CD14-positive monocyte (primary cell): ENCODE measurements around the gene NAT9. TPM values are rescaled to one million over a fixed set of nuclear protein-coding genes. Genes with fewer than 3 reads are reported as not detected.

Source experiments
- DNase-seq, 3 donors: peaks; one replicate each; pipeline ENCODE4 v3.0.0-alpha.2; 2011 to 2022
- H2AFZ ChIP-seq: 2 replicates; pipeline ENCODE4 v1.6.0; 2012; ENCODE audit warnings: mild to moderate bottlenecking, low read depth, low read length, inconsistent platforms; ENCODE audit not compliant: insufficient read depth, poor library complexity, severe bottlenecking
- H3K27ac ChIP-seq, 2 donors: 1 replicate in 1 of 2; 2 replicates in 1 of 2; pipeline ENCODE4 v1.5.1; 2012 to 2013; ENCODE audit warnings: low read length in 2 of 2, control low read depth in 1 of 2, inconsistent platforms in 1 of 2, low read depth in 1 of 2, mild to moderate bottlenecking in 1 of 2
- H3K27me3 ChIP-seq, 2 donors: one replicate each; pipeline versions ENCODE4 v1.6.0 to v1.6.1; 2011 to 2013; ENCODE audit warnings: low read length in 2 of 2; ENCODE audit not compliant: control insufficient read depth in 2 of 2, insufficient read depth in 2 of 2
- H3K36me3 ChIP-seq, 2 donors: replicated peaks in 1 of 2; 1 replicate in 1 of 2; 2 replicates in 1 of 2; pipeline versions ENCODE4 v1.5.1 to v1.6.1; 2012 to 2013; ENCODE audit warnings: low read length in 2 of 2, control low read depth in 1 of 2, inconsistent platforms in 1 of 2, mild to moderate bottlenecking in 1 of 2; ENCODE audit not compliant: insufficient read depth in 2 of 2, control insufficient read depth in 1 of 2
- H3K4me1 ChIP-seq, 2 donors: 1 replicate in 1 of 2; 2 replicates in 1 of 2; pipeline versions ENCODE4 v1.5.1 to v1.6.1; 2012 to 2013; ENCODE audit warnings: low read length in 2 of 2, control low read depth in 1 of 2, inconsistent platforms in 1 of 2, mild to moderate bottlenecking in 1 of 2, moderate library complexity in 1 of 2; ENCODE audit not compliant: insufficient read depth in 2 of 2, control insufficient read depth in 1 of 2
- H3K4me2 ChIP-seq: replicated peaks from 2 replicates; pipeline ENCODE3; 2012; ENCODE audit warnings: low read length, moderate library complexity, mild to moderate bottlenecking; ENCODE audit not compliant: poor library complexity, severe bottlenecking; ENCODE audit errors: extremely low read depth
- H3K4me3 ChIP-seq, 3 experiments: fragments of 200-600 bp in 1 of 3; sonication (generic) in 1 of 3; replicated peaks in 1 of 3; 1 replicate in 2 of 3; 2 replicates in 1 of 3; pipeline ENCODE4 v1.5.1; 2011 to 2013; ENCODE audit warnings: low read length in 3 of 3, mild to moderate bottlenecking in 3 of 3, control low read depth in 2 of 3, low read depth in 2 of 3, inconsistent platforms in 1 of 3, moderate library complexity in 1 of 3
- H3K79me2 ChIP-seq: 2 replicates; pipeline ENCODE4 v1.6.0; 2012; ENCODE audit warnings: mild to moderate bottlenecking, control low read depth, inconsistent platforms, low read length, moderate library complexity; ENCODE audit not compliant: insufficient read depth
- H3K9ac ChIP-seq: 2 replicates; pipeline ENCODE4 v1.6.0; 2017; ENCODE audit warnings: low read length, mild to moderate bottlenecking; ENCODE audit not compliant: insufficient read depth, poor library complexity, severe bottlenecking
- H3K9me3 ChIP-seq, 2 donors: replicated peaks in 1 of 2; 1 replicate in 1 of 2; 2 replicates in 1 of 2; pipeline versions ENCODE4 v1.5.1 to v1.6.1; 2012 to 2013; ENCODE audit warnings: low read length in 2 of 2, control low read depth in 1 of 2; ENCODE audit not compliant: control insufficient read depth in 1 of 2, insufficient read depth in 1 of 2
- H4K20me1 ChIP-seq: 2 replicates; pipeline ENCODE4 v1.6.0; 2012; ENCODE audit warnings: mild to moderate bottlenecking, low read length, control low read depth, moderate library complexity; ENCODE audit not compliant: insufficient read depth
- H3K27ac Mint-ChIP-seq, 7 donors: one replicate each; pipeline ENCODE4 v1.8.0; 2020; ENCODE audit warnings: mild to moderate bottlenecking in 7 of 7, mixed read lengths in 7 of 7, moderate library complexity in 6 of 7, inconsistent platforms in 2 of 7
- H3K27me3 Mint-ChIP-seq, 3 donors: one replicate each; pipeline ENCODE4 v1.8.0; 2021 to 2022; ENCODE audit warnings: low read depth in 3 of 3, mild to moderate bottlenecking in 3 of 3, mixed read lengths in 3 of 3, moderate library complexity in 3 of 3, inconsistent platforms in 1 of 3
- H3K36me3 Mint-ChIP-seq, 2 donors: one replicate each; pipeline ENCODE4 v1.8.0; 2020; ENCODE audit warnings: mixed read lengths in 2 of 2, inconsistent platforms in 1 of 2, mild to moderate bottlenecking in 1 of 2
- H3K4me1 Mint-ChIP-seq: one replicate; pipeline ENCODE4 v1.8.0; 2020; ENCODE audit warnings: mild to moderate bottlenecking, mixed read lengths
- H3K4me3 Mint-ChIP-seq, 2 donors: one replicate each; pipeline ENCODE4 v1.8.0; 2020; ENCODE audit warnings: mild to moderate bottlenecking in 2 of 2, mixed read lengths in 2 of 2, moderate library complexity in 1 of 2
- H3K9me3 Mint-ChIP-seq, 7 donors: one replicate each; pipeline ENCODE4 v1.8.0; 2020 to 2022; ENCODE audit warnings: mixed read lengths in 7 of 7, mild to moderate bottlenecking in 6 of 7, moderate library complexity in 6 of 7, inconsistent platforms in 2 of 7
- WGBS: methylation state at CpG from one replicate; pipeline ENCODE4 v1.1.5; 2013; ENCODE audit warnings: missing lambda C conversion rate; ENCODE audit not compliant: insufficient coverage; 5-methylcytosine and 5-hydroxymethylcytosine counted together
- intact Hi-C, 2 donors: fragments of 100-400 bp; cut with micrococcal nuclease; formaldehyde crosslinking; loops; one replicate each; pipeline versions ENCODE4 v1.15.0 to v1.15.1; 2023
- polyA plus RNA-seq, 3 donors: library from polyadenylated mRNA; depleted of rRNA in 1 of 3; unstranded in 2 of 3; stranded (reverse) in 1 of 3; fragments of 300-500 nt in 2 of 3; fragments of >200 nt in 1 of 3; fragmentation: Illumina TruSeq in 2 of 3; gene quantifications; 1 replicate in 2 of 3; 2 replicates in 1 of 3; pipeline ENCODE4 v1.2.3, GENCODE V29; 2012 to 2021
- TF ChIP-seq, protein P1 (sequence below): fragments of 200-600 bp; IDR thresholded peaks from one replicate; pipeline ENCODE4 v1.8.0; 2022; ENCODE audit warnings: antibody characterized with exemption, mild to moderate bottlenecking

The NAT9 gene
- polyA plus RNA-seq, 3 donors = 7.1 to 95.6 (median 7.8) TPM

DNA sequence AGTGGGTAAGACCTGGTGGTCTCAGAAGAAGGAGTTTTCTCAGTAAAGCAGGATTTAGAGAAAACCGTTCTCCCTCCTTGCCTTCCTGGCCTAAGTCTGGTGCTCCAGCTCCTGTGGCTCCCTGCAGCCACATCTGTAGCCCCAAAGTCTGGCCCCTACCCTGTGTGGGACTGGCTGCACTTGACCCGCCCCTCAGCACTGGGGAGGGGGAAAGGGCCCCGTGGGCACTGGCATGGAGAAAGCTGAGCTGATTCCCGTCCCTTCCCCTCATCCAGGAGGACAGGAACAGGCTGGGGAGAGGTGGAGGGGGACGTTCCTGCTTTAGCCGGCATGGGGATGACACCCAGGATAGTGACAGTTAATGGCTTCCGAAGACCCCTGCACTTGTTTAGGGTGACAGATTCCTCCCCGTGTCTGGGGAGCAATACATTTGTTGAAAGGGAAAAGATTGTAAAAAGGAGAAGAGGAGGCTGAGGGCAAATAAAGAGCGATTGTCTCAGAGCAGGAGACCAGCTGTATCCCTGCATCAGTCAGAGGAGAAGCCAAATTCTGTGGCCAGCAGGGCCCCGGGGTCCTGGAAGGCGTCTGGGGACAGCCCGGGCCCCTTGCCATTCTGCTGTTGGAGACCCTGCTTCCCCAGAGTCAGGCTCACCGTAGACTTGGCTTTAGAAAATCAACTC, 45.6 kb upstream of the NAT9 start:
- H3K27ac ChIP-seq = no peak overlapping the region
- H3K36me3 ChIP-seq = peaks cover 88 to 100% of the 10 kb centered on the region in 2 donors
- 94% methylated on average over 8 of the region's 13 CpGs for WGBS
- H3K79me2 ChIP-seq = no peaks in the 10 kb centered on the region
- Mint-ChIP-seq H3K36me3 (peaks cover 83 to 97% of the 10 kb centered on the region in 2 donors), H3K4me3 (no peak overlapping the region), H3K4me1 (no peaks in the 10 kb centered on the region), H3K9me3 (no peaks in the 10 kb centered on the region), H3K27ac (peak overlapping the region in 1 of 7 donors; percentile 27), H3K27me3 (peaks cover 0 to 2% (median 0%) of the 10 kb centered on the region in 3 donors)
- no peaks in the 10 kb centered on the region for H3K4me1 ChIP-seq
- H3K27me3 ChIP-seq = no peaks in the 10 kb centered on the region
- intact Hi-C loops = no loop called here
- H3K4me3 ChIP-seq = no peak overlapping the region
- no peak for DNase-seq
- H3K4me2 ChIP-seq = no peak overlapping the region
- peaks cover 49% of the 10 kb centered on the region for H4K20me1 ChIP-seq
- no peak overlapping the region for H3K9ac ChIP-seq
- H2AFZ ChIP-seq = no peak overlapping the region
- H3K9me3 ChIP-seq = no peaks in the 10 kb centered on the region
- TF ChIP-seq, protein P1, sequence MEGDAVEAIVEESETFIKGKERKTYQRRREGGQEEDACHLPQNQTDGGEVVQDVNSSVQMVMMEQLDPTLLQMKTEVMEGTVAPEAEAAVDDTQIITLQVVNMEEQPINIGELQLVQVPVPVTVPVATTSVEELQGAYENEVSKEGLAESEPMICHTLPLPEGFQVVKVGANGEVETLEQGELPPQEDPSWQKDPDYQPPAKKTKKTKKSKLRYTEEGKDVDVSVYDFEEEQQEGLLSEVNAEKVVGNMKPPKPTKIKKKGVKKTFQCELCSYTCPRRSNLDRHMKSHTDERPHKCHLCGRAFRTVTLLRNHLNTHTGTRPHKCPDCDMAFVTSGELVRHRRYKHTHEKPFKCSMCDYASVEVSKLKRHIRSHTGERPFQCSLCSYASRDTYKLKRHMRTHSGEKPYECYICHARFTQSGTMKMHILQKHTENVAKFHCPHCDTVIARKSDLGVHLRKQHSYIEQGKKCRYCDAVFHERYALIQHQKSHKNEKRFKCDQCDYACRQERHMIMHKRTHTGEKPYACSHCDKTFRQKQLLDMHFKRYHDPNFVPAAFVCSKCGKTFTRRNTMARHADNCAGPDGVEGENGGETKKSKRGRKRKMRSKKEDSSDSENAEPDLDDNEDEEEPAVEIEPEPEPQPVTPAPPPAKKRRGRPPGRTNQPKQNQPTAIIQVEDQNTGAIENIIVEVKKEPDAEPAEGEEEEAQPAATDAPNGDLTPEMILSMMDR = no peak

DNA sequence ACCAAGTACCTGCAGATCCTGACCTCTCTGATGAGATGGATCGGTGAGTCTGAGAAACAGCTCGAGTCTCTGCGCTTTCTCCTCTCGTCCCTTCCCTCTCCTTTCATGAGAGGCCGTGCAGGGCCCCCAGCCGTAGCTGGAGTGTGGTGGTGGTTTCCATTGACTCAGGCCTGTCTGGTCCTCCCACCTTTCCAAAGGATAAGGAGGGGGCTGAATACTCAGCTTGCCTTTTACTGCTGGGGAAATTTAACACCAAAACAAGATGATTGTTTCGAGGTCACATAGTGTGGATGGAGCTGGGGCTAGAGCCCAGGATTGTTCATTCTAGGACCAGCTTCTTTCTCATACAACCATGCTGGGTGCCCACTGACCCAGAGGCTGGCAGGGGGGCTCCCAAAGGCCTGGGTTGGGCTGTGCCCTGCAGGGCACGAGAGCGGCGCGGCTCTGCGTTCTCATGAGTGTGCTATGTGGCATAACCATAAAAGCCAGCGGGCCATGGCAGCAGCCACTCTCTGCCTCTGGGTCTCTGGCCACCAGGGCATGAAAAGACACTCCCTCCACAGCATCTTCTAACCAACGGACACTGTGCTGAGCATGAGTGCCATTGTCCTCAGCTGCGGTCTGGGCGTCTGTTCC, 43.8 kb upstream of the NAT9 start:
- H3K27ac ChIP-seq = no peak overlapping the region
- H4K20me1 ChIP-seq = peaks cover 55% of the 10 kb centered on the region
- no peak overlapping the region for H3K4me3 Mint-ChIP-seq
- H3K4me1 Mint-ChIP-seq = peaks cover 3% of the 10 kb centered on the region
- H3K4me1 ChIP-seq = no peaks in the 10 kb centered on the region
- DNase-seq = no peak
- H3K4me3 ChIP-seq = no peak overlapping the region
- H3K27ac Mint-ChIP-seq = no peak overlapping the region
- no peaks in the 10 kb centered on the region for H3K9me3 Mint-ChIP-seq
- H3K27me3 Mint-ChIP-seq = peaks cover 2% of the 10 kb centered on the region in 3 donors
- H3K9me3 ChIP-seq = no peaks in the 10 kb centered on the region
- peaks cover 72 to 99% of the 10 kb centered on the region in 2 donors for H3K36me3 ChIP-seq
- peaks cover 84 to 98% of the 10 kb centered on the region in 2 donors for H3K36me3 Mint-ChIP-seq
- TF ChIP-seq, protein P1 = no peak
- no peaks in the 10 kb centered on the region for H3K79me2 ChIP-seq
- no peak overlapping the region for H3K4me2 ChIP-seq
- no peaks in the 10 kb centered on the region for H3K27me3 ChIP-seq
- H2AFZ ChIP-seq = no peak overlapping the region
- intact Hi-C loops = no loop called here
- no peak overlapping the region for H3K9ac ChIP-seq
- 97% methylated on average over 6 of the region's 16 CpGs for WGBS
